IMR-90 (cell line): ENCODE data around the gene PLA2G4C. TPM values are rescaled to one million over a fixed set of nuclear protein-coding genes. Genes with fewer than 3 reads are reported as not detected.

Experiments
- ATAC-seq: fragments of 200-7000 bp; cut with Tn5 transposase; 2 replicates; pipeline ENCODE4 v1.9.1; 2020; ENCODE audit warnings: low read depth, mild to moderate bottlenecking, moderate library complexity
- BruUV-seq: library from RNA; stranded (reverse); fragments of 400-500 nt; replicated peaks from 2 replicates; lab custom pipeline; 2021; lab: Mats Ljungman, UMichigan
- CTCF ChIA-PET: fragments of 300-600 bp; formaldehyde crosslinking; extraction: SDS; loops from one replicate; lab custom pipeline; 2021; ENCODE audit warnings: antibody characterized with exemption; lab: Yijun Ruan, JAX
- POLR2A ChIA-PET: fragments of 300-600 bp; sonication (Branson Sonifier 250); formaldehyde crosslinking; loops from one replicate; lab custom pipeline; 2022; ENCODE audit warnings: antibody characterized with exemption; ENCODE audit not compliant: unreplicated experiment; lab: Charles Lee
- DNase-seq: peaks from one replicate; pipeline ENCODE4 v3.0.0; 2013
- H2AFZ ChIP-seq: replicated peaks from 2 replicates; pipeline ENCODE3; 2013; ENCODE audit warnings: low read length, mild to moderate bottlenecking; ENCODE audit not compliant: poor library complexity
- H2AK5ac ChIP-seq: 2 replicates; pipeline ENCODE4 v1.6.1; 2013; ENCODE audit warnings: low read depth, low read length, inconsistent platforms
- H2AK9ac ChIP-seq: replicated peaks from 2 replicates; pipeline ENCODE3; 2013; ENCODE audit warnings: mild to moderate bottlenecking, low read depth, low read length, moderate library complexity; ENCODE audit not compliant: poor library complexity
- H2BK120ac ChIP-seq: 2 replicates; pipeline ENCODE4 v1.6.1; 2013; ENCODE audit warnings: low read depth, low read length, inconsistent platforms
- H2BK15ac ChIP-seq: 3 replicates; pipeline ENCODE4 v1.6.1; 2013; ENCODE audit warnings: low read depth, low read length, inconsistent platforms
- H2BK20ac ChIP-seq: 2 replicates; pipeline ENCODE4 v1.6.1; 2013; ENCODE audit warnings: low read depth, mild to moderate bottlenecking, inconsistent platforms, low read length, moderate library complexity
- H2BK5ac ChIP-seq: 2 replicates; pipeline ENCODE4 v1.6.1; 2013; ENCODE audit warnings: mild to moderate bottlenecking, low read depth, low read length, inconsistent platforms; ENCODE audit not compliant: poor library complexity, severe bottlenecking
- H3K14ac ChIP-seq: replicated peaks from 2 replicates; pipeline ENCODE4 v1.6.1; 2013; ENCODE audit warnings: low read depth, low read length, inconsistent platforms
- H3K18ac ChIP-seq: 2 replicates; pipeline ENCODE4 v1.6.1; 2013; ENCODE audit warnings: low read depth, low read length, control low read depth
- H3K23ac ChIP-seq: 2 replicates; pipeline ENCODE4 v1.6.1; 2013; ENCODE audit warnings: low read depth, low read length, inconsistent platforms
- H3K27ac ChIP-seq: 2 replicates; pipeline ENCODE4 v1.5.1; 2013; ENCODE audit warnings: mild to moderate bottlenecking, control low read depth, low read length; ENCODE audit not compliant: insufficient read depth
- H3K27me3 ChIP-seq: 2 replicates; pipeline ENCODE4 v1.6.1; 2013; ENCODE audit warnings: low read length; ENCODE audit not compliant: control insufficient read depth, insufficient read depth
- H3K36me3 ChIP-seq: 2 replicates; pipeline ENCODE4 v1.6.1; 2013; ENCODE audit warnings: low read length, mixed read lengths; ENCODE audit not compliant: control insufficient read depth, insufficient read depth
- H3K4ac ChIP-seq: 2 replicates; pipeline ENCODE4 v1.6.1; 2013; ENCODE audit warnings: low read depth, low read length, inconsistent platforms
- H3K4me1 ChIP-seq: 2 replicates; pipeline ENCODE4 v1.6.1; 2013; ENCODE audit warnings: low read length, mixed read lengths; ENCODE audit not compliant: control insufficient read depth, insufficient read depth
- H3K4me2 ChIP-seq: 2 replicates; pipeline ENCODE4 v1.6.1; 2013; ENCODE audit warnings: low read depth, mild to moderate bottlenecking, control low read depth, low read length, moderate library complexity
- H3K4me3 ChIP-seq: 2 replicates; pipeline ENCODE4 v1.5.1; 2013; ENCODE audit warnings: low read depth, mild to moderate bottlenecking, control low read depth, low read length, moderate library complexity; ENCODE audit not compliant: insufficient read depth
- H3K56ac ChIP-seq: 2 replicates; pipeline ENCODE4 v1.6.1; 2013; ENCODE audit warnings: low read length, inconsistent platforms; ENCODE audit not compliant: insufficient read depth; ENCODE audit errors: extremely low read depth
- H3K79me1 ChIP-seq, 2 experiments: 2 replicates each; pipeline ENCODE4 v1.6.1; 2013; ENCODE audit warnings: low read length in 2 of 2, inconsistent platforms in 1 of 2, low read depth in 1 of 2
- H3K9ac ChIP-seq: 2 replicates; pipeline ENCODE4 v1.6.1; 2013; ENCODE audit warnings: low read depth, low read length, control low read depth
- H3K9me1 ChIP-seq: 2 replicates; pipeline ENCODE4 v1.6.1; 2013; ENCODE audit warnings: low read length, inconsistent platforms; ENCODE audit not compliant: insufficient read depth
- H3K9me3 ChIP-seq: 2 replicates; pipeline ENCODE4 v1.6.1; 2013; ENCODE audit warnings: low read length; ENCODE audit not compliant: control insufficient read depth, insufficient read depth
- H4K20me1 ChIP-seq: 2 replicates; pipeline ENCODE4 v1.6.1; 2013; ENCODE audit warnings: low read length, inconsistent platforms; ENCODE audit not compliant: insufficient read depth
- H4K5ac ChIP-seq: 2 replicates; pipeline ENCODE4 v1.6.1; 2013; ENCODE audit warnings: mild to moderate bottlenecking, low read depth, low read length, control low read depth
- H4K8ac ChIP-seq, 2 experiments: 2 replicates each; pipeline ENCODE4 v1.6.1; 2013; ENCODE audit warnings: low read depth in 2 of 2, low read length in 2 of 2, control low read depth in 1 of 2, inconsistent platforms in 1 of 2
- H4K91ac ChIP-seq: 2 replicates; pipeline ENCODE4 v1.6.1; 2013; ENCODE audit warnings: low read depth, low read length, inconsistent platforms; ENCODE audit not compliant: insufficient read depth
- CTCF ChIP-seq: conservative IDR thresholded peaks from 2 replicates; pipeline ENCODE4 v1.5.1; 2012; ENCODE audit warnings: mild to moderate bottlenecking, low read depth, low read length, improper control_type of control experiment
- MAFK ChIP-seq: IDR thresholded peaks from 2 replicates; pipeline ENCODE4 v1.6.1; 2012; ENCODE audit warnings: low read depth, low read length, improper control_type of control experiment
- MXI1 ChIP-seq: IDR thresholded peaks from 2 replicates; pipeline ENCODE4 v1.6.1; 2012; ENCODE audit warnings: low read depth, mild to moderate bottlenecking, low read length, moderate library complexity, borderline replicate concordance
- NFE2L2 ChIP-seq: fragments of 150-350 bp; IDR thresholded peaks from 2 replicates; pipeline ENCODE4 v1.6.1; 2016; ENCODE audit warnings: low read depth, mild to moderate bottlenecking, low read length
- POLR2A ChIP-seq: IDR thresholded peaks from 2 replicates; pipeline ENCODE4 v1.6.1; 2012; ENCODE audit warnings: mild to moderate bottlenecking, low read depth, low read length
- RAD21 ChIP-seq: IDR thresholded peaks from 2 replicates; pipeline ENCODE4 v1.6.1; 2012; ENCODE audit warnings: low read length, improper control_type of control experiment
- WGBS, 2 experiments: methylation state at CpG; one replicate each; pipeline versions ENCODE4 v1.1.5 to v1.1.7; 2013; ENCODE audit warnings: missing lambda C conversion rate in 2 of 2; ENCODE audit not compliant: insufficient read length in 1 of 2; ENCODE audit errors: extremely low coverage in 2 of 2; 5-methylcytosine and 5-hydroxymethylcytosine counted together
- dilution Hi-C: fragments of 300-500 bp; cut with HindIII; formaldehyde crosslinking; loops from one replicate; pipeline ENCODE4 v1.14.3; 2018; ENCODE audit warnings: low sequenced_read_pairs; ENCODE audit not compliant: unreplicated experiment
- in situ Hi-C: fragments of 300-500 bp; cut with MboI; formaldehyde crosslinking; loops from 3 replicates; pipeline ENCODE4 v1.14.3; 2019; ENCODE audit warnings: low sequenced_read_pairs, inconsistent platforms, mixed read lengths
- intact Hi-C: fragments of 100-400 bp; cut with micrococcal nuclease; formaldehyde crosslinking; loops from 2 replicates; pipeline ENCODE4 v1.10.0; 2022
- polyA plus RNA-seq, 3 experiments: library from polyadenylated mRNA; depleted of rRNA; stranded (reverse); fragments of >200 nt; gene quantifications; 2 replicates each; pipeline ENCODE4 v1.2.3, GENCODE V29; 2012; ENCODE audit warnings: low replicate concordance in 1 of 3
- total RNA-seq: library from RNA; depleted of rRNA; stranded (reverse); fragments of >200 nt; gene quantifications from 2 replicates; pipeline ENCODE4 v1.2.3, GENCODE V29; 2012; rRNA removed

The PLA2G4C gene
- total and polyA plus RNA-seq, 2 of the 4 experiments (the other 2 are of a cell fraction): 4.3 to 5.7 TPM

- Histone ChIP-seq H3K9me1 (no peaks in the 10 kb centered on the region), H3K23ac (no peak overlapping the region), H2BK20ac (no peak overlapping the region), H3K27ac (no peak overlapping the region), H3K9me3 (no peaks in the 10 kb centered on the region), H3K14ac (no peak overlapping the region), H3K4ac (no peak overlapping the region), H3K36me3 (no peaks in the 10 kb centered on the region), H2AFZ (no peak overlapping the region), H3K4me2 (no peak overlapping the region), H2AK9ac (no peak overlapping the region), H3K79me1 (no peaks in the 10 kb centered on the region), H2BK120ac (no peak overlapping the region), H3K9ac (no peak overlapping the region), H4K91ac (no peak overlapping the region), H2AK5ac (no peak overlapping the region), H3K56ac (no peak overlapping the region), H3K27me3 (no peaks in the 10 kb centered on the region), H4K5ac (no peak overlapping the region), H3K4me3 (no peak overlapping the region), H4K8ac (no peak overlapping the region), H4K20me1 (no peaks in the 10 kb centered on the region), H2BK5ac (no peak overlapping the region), H3K18ac (no peak overlapping the region), H3K4me1 (no peaks in the 10 kb centered on the region), H2BK15ac (no peak overlapping the region)
- WGBS, 2 experiments: no CpG with 5 or more reads among the region's 6 CpGs
- BruUV-seq: no TSS peak
- no peak for TF ChIP-seq MAFK
- no peak for TF ChIP-seq RAD21
- no peak for TF ChIP-seq NFE2L2
- no peak for TF ChIP-seq POLR2A
- TF ChIP-seq MXI1: no peak
- no peak for TF ChIP-seq CTCF
- ATAC-seq (no peak), DNase-seq (no peak)
- intact Hi-C loops (no loop called here), in situ Hi-C loops (no loop called here), dilution Hi-C loops (no loop called here)
- ChIA-PET CTCF (no interaction called here), POLR2A (no interaction called here)
Observed at GRCh38 chr19:47998800-47999199, 111.8 kb downstream of the PLA2G4C start.

Other genes starting within 250 kb of the PLA2G4C start
- gene SULT2A1, start 224.5 kb downstream of the PLA2G4C start, total RNA-seq: not detected in 2 replicates
- gene SULT2A1, start 224.5 kb downstream of the PLA2G4C start, polyA plus RNA-seq (2012; rRNA removed): not detected in 2 replicates
- gene BSPH1, start 118.6 kb downstream of the PLA2G4C start, total RNA-seq: not detected in 2 replicates
- gene BSPH1, start 118.6 kb downstream of the PLA2G4C start, polyA plus RNA-seq (2012; rRNA removed): not detected in 2 replicates
- gene ELSPBP1, start 116.2 kb downstream of the PLA2G4C start, total RNA-seq: not detected in 2 replicates
- not detected in 2 replicates for gene ELSPBP1, start 116.2 kb downstream of the PLA2G4C start, polyA plus RNA-seq (2012; rRNA removed)
- gene CABP5, start 66.7 kb downstream of the PLA2G4C start, total RNA-seq: not detected in 2 replicates
- gene CABP5, start 66.7 kb downstream of the PLA2G4C start, polyA plus RNA-seq (2012; rRNA removed): not detected in 2 replicates
- 24.9 and 30.8 TPM in 2 replicates for gene LIG1, start 59.5 kb upstream of the PLA2G4C start, total RNA-seq
- 33.5 and 34.0 TPM in 2 replicates for gene LIG1, start 59.5 kb upstream of the PLA2G4C start, polyA plus RNA-seq (2012; rRNA removed)
- 0.54 and 0.56 TPM in 2 replicates for gene ZSWIM9, start 59.9 kb upstream of the PLA2G4C start, total RNA-seq
- gene ZSWIM9, start 59.9 kb upstream of the PLA2G4C start, polyA plus RNA-seq (2012; rRNA removed): 2.2 and 3.4 TPM in 2 replicates
- 11.3 and 12.5 TPM in 2 replicates for gene CARD8, start 145.1 kb upstream of the PLA2G4C start, total RNA-seq
- 11.8 and 15.5 TPM in 2 replicates for gene CARD8, start 145.1 kb upstream of the PLA2G4C start, polyA plus RNA-seq (2012; rRNA removed)
- gene ZNF114, start 159.3 kb upstream of the PLA2G4C start, total RNA-seq: 0.56 and 1.6 TPM in 2 replicates
- 0.20 and 0.24 TPM in 2 replicates for gene ZNF114, start 159.3 kb upstream of the PLA2G4C start, polyA plus RNA-seq (2012; rRNA removed)
- 128 and 147 TPM in 2 replicates for gene EMP3, start 214.7 kb upstream of the PLA2G4C start, total RNA-seq
- 632 and 675 TPM in 2 replicates for gene EMP3, start 214.7 kb upstream of the PLA2G4C start, polyA plus RNA-seq (2012; rRNA removed)